NCI-H2081 (cell line): Measurements from ENCODE around the gene LRRC73.
"Not testable (repeated sequence)": the region's sequence is repeated elsewhere in the genome, so short reads cannot be mapped to it uniquely, and the experiment has no call there.

Source experiments
- DNase-seq, 2 experiments: peaks; one replicate each; lab custom pipeline; 2025; lab: John Stamatoyannopoulos, UW

LRRC73 gene

DNA sequence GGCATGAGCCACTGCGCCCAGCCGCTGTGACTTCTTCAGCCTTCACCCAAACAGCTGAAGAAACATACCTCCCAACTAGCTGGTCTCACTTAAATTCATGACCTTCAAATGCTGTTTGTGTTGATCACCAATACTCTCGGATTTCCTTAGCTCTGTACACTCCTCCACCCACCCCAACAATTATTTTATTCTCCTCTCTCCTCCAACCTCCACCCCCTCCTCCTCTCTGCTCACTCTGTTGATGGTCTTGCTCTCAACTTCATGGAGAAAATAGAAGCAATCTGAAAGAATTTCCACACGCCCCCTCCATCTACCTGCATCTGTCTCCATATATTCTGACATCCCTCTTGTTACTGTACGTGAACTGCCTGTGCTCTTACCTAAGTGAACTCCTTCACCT lies 48.2 kb downstream of the LRRC73 start:
- no peak for DNase-seq

DNA sequence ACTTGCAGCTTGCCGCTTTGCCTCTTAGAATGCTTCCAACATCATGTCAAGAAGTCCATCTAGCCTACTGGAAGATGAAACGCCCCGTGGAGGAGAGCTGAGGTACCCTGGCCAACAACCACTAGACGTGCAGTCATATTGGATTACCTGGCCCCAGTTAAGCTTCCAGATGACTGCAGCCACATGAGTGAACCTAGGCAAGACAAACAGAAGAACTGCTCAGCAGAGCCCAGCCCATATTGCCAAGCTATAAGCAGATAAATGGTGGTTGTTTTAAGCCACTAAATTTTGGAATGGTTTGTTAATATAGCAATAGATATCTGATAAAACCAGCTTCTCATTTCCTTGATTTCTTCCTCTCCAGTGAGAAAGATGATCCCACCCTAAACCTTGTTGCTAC lies 50.1 kb downstream of the LRRC73 start:
- DNase-seq, result no peak

DNA sequence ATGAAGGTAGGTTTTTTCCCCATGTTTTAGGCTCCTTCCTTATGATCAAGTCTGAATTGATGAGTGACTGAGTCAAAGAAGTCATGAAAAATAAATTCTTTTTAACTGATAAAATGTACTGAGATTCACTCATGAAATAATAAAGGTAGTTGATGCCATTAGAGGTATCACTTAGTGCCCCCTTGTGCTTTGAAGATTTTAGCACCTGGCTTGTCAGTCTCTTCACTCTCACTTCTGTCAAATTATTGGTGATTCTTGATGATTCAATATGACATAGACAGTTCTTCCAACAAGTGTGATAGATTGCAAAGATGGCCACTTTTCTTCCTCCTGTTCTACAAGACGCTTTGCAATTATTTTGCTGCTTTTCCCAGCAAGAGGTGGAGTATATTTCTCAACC lies 50.6 kb downstream of the LRRC73 start:
- no peak for DNase-seq

DNA sequence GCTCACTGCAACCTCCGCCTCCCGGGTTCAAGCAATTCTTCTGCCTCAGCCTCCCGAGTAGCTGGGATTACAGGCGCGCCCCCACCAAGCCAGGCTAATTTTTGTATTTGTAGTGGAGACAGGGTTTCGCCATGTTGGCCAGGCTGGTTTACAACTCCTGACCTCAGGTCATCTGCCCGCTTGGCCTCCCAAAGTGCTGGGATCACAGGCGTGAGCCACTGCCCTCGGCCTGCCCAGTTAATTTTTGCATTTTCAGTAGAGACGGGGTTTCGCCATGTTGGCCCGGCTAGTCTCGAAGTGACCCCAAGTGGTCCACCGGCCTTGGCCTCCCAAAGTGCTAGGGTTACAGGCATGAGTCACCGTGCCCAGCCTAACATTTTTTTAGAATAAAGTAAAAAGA lies 52.0 kb downstream of the LRRC73 start:
- DNase-seq, result not testable (repeated sequence)

DNA sequence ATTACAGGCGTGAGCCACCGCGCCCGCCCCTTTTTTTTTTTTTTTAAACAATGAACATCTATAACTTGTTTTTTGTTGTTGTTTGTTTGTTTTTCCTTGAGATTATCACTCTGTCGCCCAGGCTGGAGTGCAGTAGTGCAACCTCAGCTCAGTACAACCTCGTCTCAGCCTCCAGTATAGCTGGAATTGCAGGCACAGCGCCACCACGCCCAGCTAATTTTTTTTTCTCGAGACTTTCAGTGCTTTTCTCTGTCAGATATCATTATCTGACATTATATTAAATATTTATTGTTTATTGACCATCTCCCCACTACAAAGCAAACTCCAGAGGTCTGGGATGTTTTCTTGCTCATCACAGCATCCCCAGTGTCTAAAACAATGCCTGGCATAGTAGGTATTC lies 52.5 kb downstream of the LRRC73 start:
- DNase-seq, result no peak
